ENCODE results near the gene ELMO2.
A peak's percentile ranks its signal among the peaks of the same experiment; 100 is the strongest.
"Not testable (repeated sequence)": the region's sequence is repeated elsewhere in the genome, so short reads cannot be mapped to it uniquely, and the experiment has no call there.

The ELMO2 gene

GRCh38 chr20:46401478-46401860 is 4.9 kb downstream of the ELMO2 start:
- no peak for DNase-seq

- peak; percentile 15 to 73 for DNase-seq
Measured at GRCh38 chr20:46400828-46401477, 5.5 kb downstream of the ELMO2 start.

- no peak for DNase-seq
Measured at GRCh38 chr20:46400253-46400652, 6.2 kb downstream of the ELMO2 start.

GRCh38 chr20:46399401-46399800 is 7.0 kb downstream of the ELMO2 start:
- peak in 1 of 2 donors; percentile 38 for DNase-seq

GRCh38 chr20:46398963-46399362 is 7.5 kb downstream of the ELMO2 start:
- no peak for DNase-seq

GRCh38 chr20:46396052-46396740 is 10.2 kb downstream of the ELMO2 start:
- DNase-seq = no peak

GRCh38 chr20:46394872-46395760 is 11.3 kb downstream of the ELMO2 start:
- DNase-seq = no peak

GRCh38 chr20:46393967-46394366 is 12.4 kb downstream of the ELMO2 start:
- DNase-seq = no peak

- no peak for DNase-seq
Measured at GRCh38 chr20:46388937-46389336, 17.5 kb downstream of the ELMO2 start.

- no peak for DNase-seq
Measured at GRCh38 chr20:46388201-46388836, 18.1 kb downstream of the ELMO2 start.

- DNase-seq = not testable (repeated sequence)
Measured at GRCh38 chr20:46387054-46387453, 19.4 kb downstream of the ELMO2 start.

GRCh38 chr20:46378412-46379009 is 27.9 kb downstream of the ELMO2 start:
- no peak for DNase-seq

GRCh38 chr20:46377518-46377917 is 28.9 kb downstream of the ELMO2 start:
- DNase-seq = no peak

GRCh38 chr20:46376196-46376785 is 30.1 kb downstream of the ELMO2 start:
- no peak for DNase-seq

- no peak for DNase-seq
Measured at GRCh38 chr20:46375771-46376170, 30.6 kb downstream of the ELMO2 start.

GRCh38 chr20:46374383-46374782 is 32.0 kb downstream of the ELMO2 start:
- no peak for DNase-seq

- DNase-seq = no peak
Measured at GRCh38 chr20:46371656-46372055, 34.8 kb downstream of the ELMO2 start.

GRCh38 chr20:46368902-46369268 is 37.5 kb downstream of the ELMO2 start:
- DNase-seq = no peak

GRCh38 chr20:46367967-46368901 is 38.2 kb downstream of the ELMO2 start:
- no peak for DNase-seq

- no peak for DNase-seq
Measured at GRCh38 chr20:46367234-46367633, 39.2 kb downstream of the ELMO2 start.

GRCh38 chr20:46366826-46367225 is 39.6 kb downstream of the ELMO2 start:
- DNase-seq = no peak
